Erythroblast (primary cell): ENCODE measurements around the gene TMC8.
"Not testable (repeated sequence)": the region's sequence is repeated elsewhere in the genome, so short reads cannot be mapped to it uniquely, and the experiment has no call there.

Experiments
- DNase-seq, 2 experiments: peaks; one replicate each; lab custom pipeline; 2025; lab: John Stamatoyannopoulos, UW
- GATA1 ChIP-seq: IDR thresholded peaks from 2 replicates; pipeline ENCODE4 v1.6.1; 2011; ENCODE audit warnings: low read depth, mild to moderate bottlenecking, control low read depth, low read length, moderate library complexity
- POLR2A ChIP-seq: IDR thresholded peaks from 2 replicates; pipeline ENCODE4 v1.6.1; 2011; ENCODE audit warnings: mild to moderate bottlenecking, low read length

TMC8 gene

GRCh38 chr17:78113804-78114785 lies 16.5 kb upstream of the TMC8 start:
- TF ChIP-seq GATA1 (no peak), POLR2A (peak; percentile 18)
- DNase-seq: no peak

GRCh38 chr17:78114831-78115723 lies 15.5 kb upstream of the TMC8 start:
- no peak for TF ChIP-seq POLR2A
- TF ChIP-seq GATA1: no peak
- no peak for DNase-seq

- not testable (repeated sequence) for DNase-seq
Measured at GRCh38 chr17:78115803-78116202, 14.8 kb upstream of the TMC8 start.

- TF ChIP-seq POLR2A (no peak), GATA1 (no peak)
- DNase-seq: no peak
Measured at GRCh38 chr17:78116411-78116810, 14.2 kb upstream of the TMC8 start.

GRCh38 chr17:78117027-78117981 lies 13.3 kb upstream of the TMC8 start:
- TF ChIP-seq GATA1 (no peak), POLR2A (peak; percentile 8)
- no peak for DNase-seq

GRCh38 chr17:78118801-78119241 lies 11.8 kb upstream of the TMC8 start:
- TF ChIP-seq GATA1 (no peak), POLR2A (no peak)
- no peak for DNase-seq

GRCh38 chr17:78120537-78120936 lies 10.0 kb upstream of the TMC8 start:
- DNase-seq: no peak
- TF ChIP-seq POLR2A: no peak
- TF ChIP-seq GATA1: no peak

- no peak for DNase-seq
- TF ChIP-seq POLR2A (no peak), GATA1 (no peak)
Measured at GRCh38 chr17:78120971-78121800, 9.4 kb upstream of the TMC8 start.

- TF ChIP-seq POLR2A: no peak
- no peak for TF ChIP-seq GATA1
- DNase-seq: no peak
Measured at GRCh38 chr17:78121801-78122215, 8.8 kb upstream of the TMC8 start.

- TF ChIP-seq POLR2A (no peak), GATA1 (no peak)
- no peak for DNase-seq
Measured at GRCh38 chr17:78122216-78122930, 8.2 kb upstream of the TMC8 start.

- TF ChIP-seq POLR2A: no peak
- no peak for TF ChIP-seq GATA1
- DNase-seq: no peak
Measured at GRCh38 chr17:78122931-78123249, 7.7 kb upstream of the TMC8 start.

- TF ChIP-seq GATA1: no peak
- no peak for TF ChIP-seq POLR2A
Measured at GRCh38 chr17:78123258-78123929, 7.2 kb upstream of the TMC8 start.

More at GRCh38 chr17:78123258-78123929, 7.2 kb upstream of the TMC8 start:
- DNase-seq: no peak
